IMR-90 (cell line): ENCODE results near the gene UBASH3A. TPM values are rescaled to one million over a fixed set of nuclear protein-coding genes. Genes with fewer than 3 reads are reported as not detected.

Experiments
- ATAC-seq: fragments of 200-7000 bp; cut with Tn5 transposase; 2 replicates; pipeline ENCODE4 v1.9.1; 2020; ENCODE audit warnings: low read depth, mild to moderate bottlenecking, moderate library complexity
- BruUV-seq: library from RNA; stranded (reverse); fragments of 400-500 nt; replicated peaks from 2 replicates; lab custom pipeline; 2021; lab: Mats Ljungman, UMichigan
- CTCF ChIA-PET: fragments of 300-600 bp; formaldehyde crosslinking; extraction: SDS; loops from one replicate; lab custom pipeline; 2021; ENCODE audit warnings: antibody characterized with exemption; lab: Yijun Ruan, JAX
- POLR2A ChIA-PET: fragments of 300-600 bp; sonication (Branson Sonifier 250); formaldehyde crosslinking; loops from one replicate; lab custom pipeline; 2022; ENCODE audit warnings: antibody characterized with exemption; ENCODE audit not compliant: unreplicated experiment; lab: Charles Lee
- DNase-seq: peaks from one replicate; pipeline ENCODE4 v3.0.0; 2013
- H2AFZ ChIP-seq: replicated peaks from 2 replicates; pipeline ENCODE3; 2013; ENCODE audit warnings: low read length, mild to moderate bottlenecking; ENCODE audit not compliant: poor library complexity
- H2AK5ac ChIP-seq: 2 replicates; pipeline ENCODE4 v1.6.1; 2013; ENCODE audit warnings: low read depth, low read length, inconsistent platforms
- H2AK9ac ChIP-seq: replicated peaks from 2 replicates; pipeline ENCODE3; 2013; ENCODE audit warnings: mild to moderate bottlenecking, low read depth, low read length, moderate library complexity; ENCODE audit not compliant: poor library complexity
- H2BK120ac ChIP-seq: 2 replicates; pipeline ENCODE4 v1.6.1; 2013; ENCODE audit warnings: low read depth, low read length, inconsistent platforms
- H2BK15ac ChIP-seq: 3 replicates; pipeline ENCODE4 v1.6.1; 2013; ENCODE audit warnings: low read depth, low read length, inconsistent platforms
- H2BK20ac ChIP-seq: 2 replicates; pipeline ENCODE4 v1.6.1; 2013; ENCODE audit warnings: low read depth, mild to moderate bottlenecking, inconsistent platforms, low read length, moderate library complexity
- H2BK5ac ChIP-seq: 2 replicates; pipeline ENCODE4 v1.6.1; 2013; ENCODE audit warnings: mild to moderate bottlenecking, low read depth, low read length, inconsistent platforms; ENCODE audit not compliant: poor library complexity, severe bottlenecking
- H3K14ac ChIP-seq: replicated peaks from 2 replicates; pipeline ENCODE4 v1.6.1; 2013; ENCODE audit warnings: low read depth, low read length, inconsistent platforms
- H3K18ac ChIP-seq: 2 replicates; pipeline ENCODE4 v1.6.1; 2013; ENCODE audit warnings: low read depth, low read length, control low read depth
- H3K23ac ChIP-seq: 2 replicates; pipeline ENCODE4 v1.6.1; 2013; ENCODE audit warnings: low read depth, low read length, inconsistent platforms
- H3K27ac ChIP-seq: 2 replicates; pipeline ENCODE4 v1.5.1; 2013; ENCODE audit warnings: mild to moderate bottlenecking, control low read depth, low read length; ENCODE audit not compliant: insufficient read depth
- H3K27me3 ChIP-seq: 2 replicates; pipeline ENCODE4 v1.6.1; 2013; ENCODE audit warnings: low read length; ENCODE audit not compliant: control insufficient read depth, insufficient read depth
- H3K36me3 ChIP-seq: 2 replicates; pipeline ENCODE4 v1.6.1; 2013; ENCODE audit warnings: low read length, mixed read lengths; ENCODE audit not compliant: control insufficient read depth, insufficient read depth
- H3K4ac ChIP-seq: 2 replicates; pipeline ENCODE4 v1.6.1; 2013; ENCODE audit warnings: low read depth, low read length, inconsistent platforms
- H3K4me1 ChIP-seq: 2 replicates; pipeline ENCODE4 v1.6.1; 2013; ENCODE audit warnings: low read length, mixed read lengths; ENCODE audit not compliant: control insufficient read depth, insufficient read depth
- H3K4me2 ChIP-seq: 2 replicates; pipeline ENCODE4 v1.6.1; 2013; ENCODE audit warnings: low read depth, mild to moderate bottlenecking, control low read depth, low read length, moderate library complexity
- H3K4me3 ChIP-seq: 2 replicates; pipeline ENCODE4 v1.5.1; 2013; ENCODE audit warnings: low read depth, mild to moderate bottlenecking, control low read depth, low read length, moderate library complexity; ENCODE audit not compliant: insufficient read depth
- H3K56ac ChIP-seq: 2 replicates; pipeline ENCODE4 v1.6.1; 2013; ENCODE audit warnings: low read length, inconsistent platforms; ENCODE audit not compliant: insufficient read depth; ENCODE audit errors: extremely low read depth
- H3K79me1 ChIP-seq, 2 experiments: 2 replicates each; pipeline ENCODE4 v1.6.1; 2013; ENCODE audit warnings: low read length in 2 of 2, inconsistent platforms in 1 of 2, low read depth in 1 of 2
- H3K9ac ChIP-seq: 2 replicates; pipeline ENCODE4 v1.6.1; 2013; ENCODE audit warnings: low read depth, low read length, control low read depth
- H3K9me1 ChIP-seq: 2 replicates; pipeline ENCODE4 v1.6.1; 2013; ENCODE audit warnings: low read length, inconsistent platforms; ENCODE audit not compliant: insufficient read depth
- H3K9me3 ChIP-seq: 2 replicates; pipeline ENCODE4 v1.6.1; 2013; ENCODE audit warnings: low read length; ENCODE audit not compliant: control insufficient read depth, insufficient read depth
- H4K20me1 ChIP-seq: 2 replicates; pipeline ENCODE4 v1.6.1; 2013; ENCODE audit warnings: low read length, inconsistent platforms; ENCODE audit not compliant: insufficient read depth
- H4K5ac ChIP-seq: 2 replicates; pipeline ENCODE4 v1.6.1; 2013; ENCODE audit warnings: mild to moderate bottlenecking, low read depth, low read length, control low read depth
- H4K8ac ChIP-seq, 2 experiments: 2 replicates each; pipeline ENCODE4 v1.6.1; 2013; ENCODE audit warnings: low read depth in 2 of 2, low read length in 2 of 2, control low read depth in 1 of 2, inconsistent platforms in 1 of 2
- H4K91ac ChIP-seq: 2 replicates; pipeline ENCODE4 v1.6.1; 2013; ENCODE audit warnings: low read depth, low read length, inconsistent platforms; ENCODE audit not compliant: insufficient read depth
- BHLHE40 ChIP-seq: fragments of 150-350 bp; IDR thresholded peaks from 2 replicates; pipeline ENCODE4 v1.6.1; 2016; ENCODE audit warnings: mild to moderate bottlenecking, low read depth, low read length
- MAFK ChIP-seq: IDR thresholded peaks from 2 replicates; pipeline ENCODE4 v1.6.1; 2012; ENCODE audit warnings: low read depth, low read length, improper control_type of control experiment
- MXI1 ChIP-seq: IDR thresholded peaks from 2 replicates; pipeline ENCODE4 v1.6.1; 2012; ENCODE audit warnings: low read depth, mild to moderate bottlenecking, low read length, moderate library complexity, borderline replicate concordance
- POLR2A ChIP-seq: IDR thresholded peaks from 2 replicates; pipeline ENCODE4 v1.6.1; 2012; ENCODE audit warnings: mild to moderate bottlenecking, low read depth, low read length
- RCOR1 ChIP-seq: IDR thresholded peaks from 2 replicates; pipeline ENCODE4 v1.6.1; 2012; ENCODE audit warnings: mild to moderate bottlenecking, low read length, improper control_type of control experiment; ENCODE audit not compliant: insufficient replicate concordance
- SMC3 ChIP-seq: fragments of 150-350 bp; IDR thresholded peaks from 2 replicates; pipeline ENCODE4 v1.6.1; 2016; ENCODE audit warnings: low read depth, mild to moderate bottlenecking, antibody characterized with exemption, low read length, moderate library complexity
- WGBS, 2 experiments: methylation state at CpG; one replicate each; pipeline versions ENCODE4 v1.1.5 to v1.1.7; 2013; ENCODE audit warnings: missing lambda C conversion rate in 2 of 2; ENCODE audit not compliant: insufficient read length in 1 of 2; ENCODE audit errors: extremely low coverage in 2 of 2; 5-methylcytosine and 5-hydroxymethylcytosine counted together
- dilution Hi-C: fragments of 300-500 bp; cut with HindIII; formaldehyde crosslinking; loops from one replicate; pipeline ENCODE4 v1.14.3; 2018; ENCODE audit warnings: low sequenced_read_pairs; ENCODE audit not compliant: unreplicated experiment
- in situ Hi-C: fragments of 300-500 bp; cut with MboI; formaldehyde crosslinking; loops from 3 replicates; pipeline ENCODE4 v1.14.3; 2019; ENCODE audit warnings: low sequenced_read_pairs, inconsistent platforms, mixed read lengths
- intact Hi-C: fragments of 100-400 bp; cut with micrococcal nuclease; formaldehyde crosslinking; loops from 2 replicates; pipeline ENCODE4 v1.10.0; 2022
- polyA plus RNA-seq, 3 experiments: library from polyadenylated mRNA; depleted of rRNA; stranded (reverse); fragments of >200 nt; gene quantifications; 2 replicates each; pipeline ENCODE4 v1.2.3, GENCODE V29; 2012; ENCODE audit warnings: low replicate concordance in 1 of 3
- total RNA-seq: library from RNA; depleted of rRNA; stranded (reverse); fragments of >200 nt; gene quantifications from 2 replicates; pipeline ENCODE4 v1.2.3, GENCODE V29; 2012
- TF ChIP-seq, protein P1 (sequence below): fragments of 150-350 bp; IDR thresholded peaks from 2 replicates; pipeline ENCODE4 v1.6.1; 2017; ENCODE audit warnings: mild to moderate bottlenecking, antibody characterized with exemption, low read length, low read depth
- TF ChIP-seq, protein P2 (sequence below): fragments of 150-350 bp; IDR thresholded peaks from 2 replicates; pipeline ENCODE4 v1.6.1; 2016; ENCODE audit warnings: low read depth, mild to moderate bottlenecking, low read length, moderate library complexity, borderline replicate concordance
- TF ChIP-seq, protein P3 (sequence below): conservative IDR thresholded peaks from 2 replicates; pipeline ENCODE4 v1.5.1; 2012; ENCODE audit warnings: mild to moderate bottlenecking, low read depth, low read length, improper control_type of control experiment

UBASH3A gene
- total and polyA plus RNA-seq, 2 of the 4 experiments (the other 2 are of a cell fraction): not detected

DNA sequence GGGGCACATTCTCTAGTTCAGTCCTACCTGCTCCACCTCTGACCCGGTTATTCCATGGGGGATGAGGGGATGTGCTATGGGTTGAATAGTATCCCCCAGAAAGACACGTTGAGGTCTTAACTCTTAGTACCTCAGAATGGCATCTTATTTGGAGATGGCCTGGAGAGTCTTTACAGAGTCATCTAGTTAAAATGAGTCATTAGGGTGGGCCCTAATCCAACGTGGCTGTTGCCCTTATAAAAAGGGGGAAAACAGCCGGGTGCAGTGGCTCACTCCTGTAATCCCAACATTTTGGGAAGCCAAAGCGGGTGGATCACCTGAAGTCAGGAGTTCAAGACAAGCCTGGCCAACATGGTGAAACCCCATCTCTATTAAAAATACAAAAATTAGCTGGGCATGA, 13.5 kb upstream of the UBASH3A start:
- Histone ChIP-seq H3K23ac (no peak overlapping the region), H4K5ac (no peak overlapping the region), H3K9me3 (no peaks in the 10 kb centered on the region), H3K79me1 (no peaks in the 10 kb centered on the region), H3K14ac (no peak overlapping the region), H3K4ac (no peak overlapping the region), H4K8ac (no peak overlapping the region), H4K91ac (no peak overlapping the region), H4K20me1 (no peaks in the 10 kb centered on the region), H3K4me2 (no peak overlapping the region), H3K27ac (no peak overlapping the region), H2AK9ac (no peak overlapping the region), H3K4me3 (no peak overlapping the region), H2BK15ac (no peak overlapping the region), H2BK20ac (no peak overlapping the region), H2BK120ac (no peak overlapping the region), H3K36me3 (no peaks in the 10 kb centered on the region), H3K9me1 (no peaks in the 10 kb centered on the region), H3K56ac (no peak overlapping the region), H2AK5ac (no peak overlapping the region), H3K4me1 (no peaks in the 10 kb centered on the region), H2BK5ac (no peak overlapping the region), H3K18ac (no peak overlapping the region), H2AFZ (no peak overlapping the region), H3K27me3 (peaks cover 32% of the 10 kb centered on the region), H3K9ac (no peak overlapping the region)
- dilution Hi-C loops (no loop called here), in situ Hi-C loops (no loop called here), intact Hi-C loops (no loop called here)
- TF ChIP-seq, protein P1, sequence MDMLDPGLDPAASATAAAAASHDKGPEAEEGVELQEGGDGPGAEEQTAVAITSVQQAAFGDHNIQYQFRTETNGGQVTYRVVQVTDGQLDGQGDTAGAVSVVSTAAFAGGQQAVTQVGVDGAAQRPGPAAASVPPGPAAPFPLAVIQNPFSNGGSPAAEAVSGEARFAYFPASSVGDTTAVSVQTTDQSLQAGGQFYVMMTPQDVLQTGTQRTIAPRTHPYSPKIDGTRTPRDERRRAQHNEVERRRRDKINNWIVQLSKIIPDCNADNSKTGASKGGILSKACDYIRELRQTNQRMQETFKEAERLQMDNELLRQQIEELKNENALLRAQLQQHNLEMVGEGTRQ: no peak
- no peak for TF ChIP-seq MXI1
- no peak for TF ChIP-seq BHLHE40
- TF ChIP-seq, protein P2, sequence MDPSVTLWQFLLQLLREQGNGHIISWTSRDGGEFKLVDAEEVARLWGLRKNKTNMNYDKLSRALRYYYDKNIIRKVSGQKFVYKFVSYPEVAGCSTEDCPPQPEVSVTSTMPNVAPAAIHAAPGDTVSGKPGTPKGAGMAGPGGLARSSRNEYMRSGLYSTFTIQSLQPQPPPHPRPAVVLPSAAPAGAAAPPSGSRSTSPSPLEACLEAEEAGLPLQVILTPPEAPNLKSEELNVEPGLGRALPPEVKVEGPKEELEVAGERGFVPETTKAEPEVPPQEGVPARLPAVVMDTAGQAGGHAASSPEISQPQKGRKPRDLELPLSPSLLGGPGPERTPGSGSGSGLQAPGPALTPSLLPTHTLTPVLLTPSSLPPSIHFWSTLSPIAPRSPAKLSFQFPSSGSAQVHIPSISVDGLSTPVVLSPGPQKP: no peak
- no peak for TF ChIP-seq RCOR1
- TF ChIP-seq SMC3: no peak
- no peak for TF ChIP-seq MAFK
- TF ChIP-seq POLR2A: no peak
- TF ChIP-seq, protein P3, sequence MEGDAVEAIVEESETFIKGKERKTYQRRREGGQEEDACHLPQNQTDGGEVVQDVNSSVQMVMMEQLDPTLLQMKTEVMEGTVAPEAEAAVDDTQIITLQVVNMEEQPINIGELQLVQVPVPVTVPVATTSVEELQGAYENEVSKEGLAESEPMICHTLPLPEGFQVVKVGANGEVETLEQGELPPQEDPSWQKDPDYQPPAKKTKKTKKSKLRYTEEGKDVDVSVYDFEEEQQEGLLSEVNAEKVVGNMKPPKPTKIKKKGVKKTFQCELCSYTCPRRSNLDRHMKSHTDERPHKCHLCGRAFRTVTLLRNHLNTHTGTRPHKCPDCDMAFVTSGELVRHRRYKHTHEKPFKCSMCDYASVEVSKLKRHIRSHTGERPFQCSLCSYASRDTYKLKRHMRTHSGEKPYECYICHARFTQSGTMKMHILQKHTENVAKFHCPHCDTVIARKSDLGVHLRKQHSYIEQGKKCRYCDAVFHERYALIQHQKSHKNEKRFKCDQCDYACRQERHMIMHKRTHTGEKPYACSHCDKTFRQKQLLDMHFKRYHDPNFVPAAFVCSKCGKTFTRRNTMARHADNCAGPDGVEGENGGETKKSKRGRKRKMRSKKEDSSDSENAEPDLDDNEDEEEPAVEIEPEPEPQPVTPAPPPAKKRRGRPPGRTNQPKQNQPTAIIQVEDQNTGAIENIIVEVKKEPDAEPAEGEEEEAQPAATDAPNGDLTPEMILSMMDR: no peak
- DNase-seq: no peak
- no CpG with 5 or more reads among the region's 5 CpGs for WGBS, 2 experiments
- ChIA-PET CTCF (no interaction called here), POLR2A (no interaction called here)
- no peak for ATAC-seq
- no TSS peak for BruUV-seq
